KMS-11 (cell line): ENCODE measurements around the gene ACD.

Experiments
- H2AFZ ChIP-seq: fragments of 200-600 bp; sonication (generic); 2 replicates; pipeline ENCODE4 v1.6.1; 2016; ENCODE audit warnings: antibody characterized with exemption, mixed run types, low read depth
- H3K27ac ChIP-seq: fragments of 200-600 bp; sonication (generic); 2 replicates; pipeline ENCODE4 v1.6.1; 2016; ENCODE audit warnings: mild to moderate bottlenecking, mixed run types
- H3K27me3 ChIP-seq: fragments of 200-600 bp; sonication (generic); 2 replicates; pipeline ENCODE4 v1.6.1; 2017; ENCODE audit warnings: mild to moderate bottlenecking, low read depth, mixed run types, moderate library complexity; ENCODE audit not compliant: insufficient read depth
- H3K36me3 ChIP-seq: fragments of 200-600 bp; sonication (generic); 2 replicates; pipeline ENCODE4 v1.6.1; 2017; ENCODE audit warnings: mild to moderate bottlenecking, mixed run types; ENCODE audit not compliant: insufficient read depth
- H3K4me1 ChIP-seq: fragments of 200-600 bp; sonication (generic); 2 replicates; pipeline ENCODE4 v1.6.1; 2016; ENCODE audit warnings: mild to moderate bottlenecking, low read depth, mixed run types; ENCODE audit not compliant: poor library complexity, severe bottlenecking
- H3K4me2 ChIP-seq: fragments of 200-600 bp; sonication (generic); 2 replicates; pipeline ENCODE4 v1.7.0; 2016; ENCODE audit warnings: mild to moderate bottlenecking, mixed run types
- H3K4me3 ChIP-seq: fragments of 200-600 bp; sonication (generic); IDR thresholded peaks from 2 replicates; pipeline ENCODE4 v1.6.1; 2017; ENCODE audit warnings: low read depth, low read length, mixed read lengths; ENCODE audit not compliant: insufficient read depth
- H3K79me2 ChIP-seq: fragments of 200-600 bp; sonication (generic); 2 replicates; pipeline ENCODE4 v1.6.1; 2016; ENCODE audit warnings: low read depth, mixed run types; ENCODE audit not compliant: insufficient read depth
- H3K9ac ChIP-seq: fragments of 200-600 bp; sonication (generic); 2 replicates; pipeline ENCODE4 v1.6.1; 2016; ENCODE audit warnings: mild to moderate bottlenecking, mixed run types
- H4K20me1 ChIP-seq: fragments of 200-600 bp; sonication (generic); 2 replicates; pipeline ENCODE4 v1.6.1; 2016; ENCODE audit warnings: mild to moderate bottlenecking, mixed run types; ENCODE audit not compliant: insufficient read depth
- TF ChIP-seq, protein P1 (sequence below): fragments of 200-600 bp; sonication (generic); conservative IDR thresholded peaks from 2 replicates; pipeline ENCODE4 v1.6.1; 2017; ENCODE audit warnings: low read depth, mild to moderate bottlenecking, antibody characterized with exemption, low read length, moderate library complexity, mixed read lengths

ACD gene

GRCh38 chr16:67707210-67707609 lies 47.1 kb upstream of the ACD start:
- H3K36me3 ChIP-seq = no peaks in the 10 kb centered on the region
- H3K4me1 ChIP-seq = no peaks in the 10 kb centered on the region
- no peak overlapping the region for H3K27ac ChIP-seq
- no peak overlapping the region for H3K9ac ChIP-seq
- no peaks in the 10 kb centered on the region for H3K27me3 ChIP-seq
- H3K79me2 ChIP-seq = 0 out of 2 replicates have a peak, but pooled peaks cover 4% of the 10 kb centered on the region
- TF ChIP-seq, protein P1, sequence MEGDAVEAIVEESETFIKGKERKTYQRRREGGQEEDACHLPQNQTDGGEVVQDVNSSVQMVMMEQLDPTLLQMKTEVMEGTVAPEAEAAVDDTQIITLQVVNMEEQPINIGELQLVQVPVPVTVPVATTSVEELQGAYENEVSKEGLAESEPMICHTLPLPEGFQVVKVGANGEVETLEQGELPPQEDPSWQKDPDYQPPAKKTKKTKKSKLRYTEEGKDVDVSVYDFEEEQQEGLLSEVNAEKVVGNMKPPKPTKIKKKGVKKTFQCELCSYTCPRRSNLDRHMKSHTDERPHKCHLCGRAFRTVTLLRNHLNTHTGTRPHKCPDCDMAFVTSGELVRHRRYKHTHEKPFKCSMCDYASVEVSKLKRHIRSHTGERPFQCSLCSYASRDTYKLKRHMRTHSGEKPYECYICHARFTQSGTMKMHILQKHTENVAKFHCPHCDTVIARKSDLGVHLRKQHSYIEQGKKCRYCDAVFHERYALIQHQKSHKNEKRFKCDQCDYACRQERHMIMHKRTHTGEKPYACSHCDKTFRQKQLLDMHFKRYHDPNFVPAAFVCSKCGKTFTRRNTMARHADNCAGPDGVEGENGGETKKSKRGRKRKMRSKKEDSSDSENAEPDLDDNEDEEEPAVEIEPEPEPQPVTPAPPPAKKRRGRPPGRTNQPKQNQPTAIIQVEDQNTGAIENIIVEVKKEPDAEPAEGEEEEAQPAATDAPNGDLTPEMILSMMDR = no peak
- no peak overlapping the region for H3K4me2 ChIP-seq
- no peaks in the 10 kb centered on the region; the same call in 1 of the 2 replicates for H4K20me1 ChIP-seq
- no peak overlapping the region for H2AFZ ChIP-seq
- no peak overlapping the region for H3K4me3 ChIP-seq

- H3K27me3 ChIP-seq = no peaks in the 10 kb centered on the region
- H4K20me1 ChIP-seq = no peaks in the 10 kb centered on the region; the same call in 1 of the 2 replicates
- H3K36me3 ChIP-seq = no peaks in the 10 kb centered on the region
- no peaks in the 10 kb centered on the region for H3K4me1 ChIP-seq
- H3K4me3 ChIP-seq = no peak overlapping the region
- H3K79me2 ChIP-seq = no peaks in the 10 kb centered on the region
- TF ChIP-seq, protein P1 = no peak
- H3K27ac ChIP-seq = no peak overlapping the region
- no peak overlapping the region for H3K9ac ChIP-seq
- no peak overlapping the region for H2AFZ ChIP-seq
- no peak overlapping the region for H3K4me2 ChIP-seq
Measured at GRCh38 chr16:67704110-67704509, 44.0 kb upstream of the ACD start.

- Histone ChIP-seq H3K79me2 (no peaks in the 10 kb centered on the region), H3K9ac (no peak overlapping the region), H4K20me1 (no peaks in the 10 kb centered on the region; the same call in 1 of the 2 replicates)
Measured at GRCh38 chr16:67703626-67704025, 43.6 kb upstream of the ACD start.

GRCh38 chr16:67702130-67702529 lies 42.1 kb upstream of the ACD start:
- no peak overlapping the region for H3K4me3 ChIP-seq
- TF ChIP-seq, protein P1 = no peak
- H3K9ac ChIP-seq = no peak overlapping the region
- no peaks in the 10 kb centered on the region for H3K36me3 ChIP-seq
- H3K79me2 ChIP-seq = no peaks in the 10 kb centered on the region
- H2AFZ ChIP-seq = no peak overlapping the region
- no peaks in the 10 kb centered on the region for H4K20me1 ChIP-seq
- no peaks in the 10 kb centered on the region for H3K4me1 ChIP-seq
- H3K4me2 ChIP-seq = no peak overlapping the region
- H3K27me3 ChIP-seq = no peaks in the 10 kb centered on the region
- H3K27ac ChIP-seq = no peak overlapping the region

More at GRCh38 chr16:67703626-67704025, 43.6 kb upstream of the ACD start:
- Histone ChIP-seq H3K4me1 (no peaks in the 10 kb centered on the region), H3K4me3 (no peak overlapping the region), H2AFZ (no peak overlapping the region), H3K4me2 (no peak overlapping the region), H3K27me3 (no peaks in the 10 kb centered on the region), H3K27ac (no peak overlapping the region), H3K36me3 (no peaks in the 10 kb centered on the region)
- TF ChIP-seq, protein P1 = no peak
